Measurements from ENCODE around the gene ATR. TPM values are rescaled to one million over a fixed set of nuclear protein-coding genes. Genes with fewer than 3 reads are reported as not detected.

Gene ATR
- total and polyA plus RNA-seq, 9 of the 15 experiments (the other 6 are each of a cell fraction or from before 2014, with no cell fraction given) = 18.0 to 37.8 (median 23.2) TPM

GRCh38 chr3:142574665-142575064, 3.9 kb downstream of the ATR start (continued):
- TF ChIP-seq MEIS2 (IDR thresholded peaks at IDR 0.05; ENCODE audit: partially characterized antibody) (peak; percentile 9), ZBTB12 (CRISPR knock-in tag; IDR thresholded peaks at IDR 0.05) (no peak), CGGBP1 (CRISPR knock-in tag; IDR thresholded peaks at IDR 0.05) (no peak), ZFP91 (CRISPR knock-in tag; IDR thresholded peaks at IDR 0.05) (no peak), NFYB (IDR thresholded peaks at IDR 0.05; ENCODE audit: extremely low read depth, insufficient read length) (no peak), ARID1B (IDR thresholded peaks at IDR 0.05) (peak; percentile 72), ZNF695 (CRISPR knock-in tag; IDR thresholded peaks at IDR 0.05) (no peak), DPF2 (IDR thresholded peaks at IDR 0.05) (peak; percentile 32; the same call in 1 of the 2 replicates), EZH2 (IDR thresholded peaks at IDR 0.05; ENCODE audit: borderline replicate concordance, low read depth, low read length) (no peak), WHSC1 (IDR thresholded peaks at IDR 0.05; ENCODE audit: low read length) (no peak), TAF15 (IDR thresholded peaks at IDR 0.05; ENCODE audit: low read depth, low read length) (no peak), USF2 (CRISPR knock-in tag; IDR thresholded peaks at IDR 0.05) (no peak), YY1 (IDR thresholded peaks at IDR 0.05; ENCODE audit: borderline replicate concordance in 1 of 3, control insufficient read depth in 1 of 3, extremely low read depth in 1 of 3, insufficient read depth in 3 of 3, insufficient read length in 1 of 3, insufficient replicate concordance in 2 of 3, low read depth in 1 of 3, low read length in 2 of 3) (peak in 1 of 3 experiments; percentile 13), HDAC3 (IDR thresholded peaks at IDR 0.05; ENCODE audit: borderline replicate concordance, partially characterized antibody) (no peak), TAL1 (IDR thresholded peaks at IDR 0.05) (peak; percentile 45), HNRNPLL (IDR thresholded peaks at IDR 0.05; ENCODE audit: low read depth, low read length, poor library complexity, severe bottlenecking) (no peak), TRIM28 (IDR thresholded peaks at IDR 0.05) (no peak), PKNOX1 (IDR thresholded peaks at IDR 0.05) (peak; percentile 89), E2F5 (CRISPR knock-in tag; IDR thresholded peaks at IDR 0.05) (no peak), TCF3 (CRISPR knock-in tag; IDR thresholded peaks at IDR 0.05) (peak; percentile 67), MTA3 (IDR thresholded peaks at IDR 0.05; ENCODE audit: borderline replicate concordance) (no peak), HNRNPUL1 (IDR thresholded peaks at IDR 0.05; ENCODE audit: low read length) (no peak), MCM3 (IDR thresholded peaks at IDR 0.05) (no peak), POLR3G (IDR thresholded peaks at IDR 0.05; ENCODE audit: extremely low read depth, insufficient read length, insufficient replicate concordance) (no peak), RFX5 (IDR thresholded peaks at IDR 0.05; ENCODE audit: low read depth, low read length) (no peak)
